Measurements from ENCODE around the gene CHCHD1. TPM values are rescaled to one million over a fixed set of nuclear protein-coding genes. Genes with fewer than 3 reads are reported as not detected.
A peak's percentile ranks its signal among the peaks of the same experiment; 100 is the strongest.

The CHCHD1 gene
- total and polyA plus RNA-seq, 12 donors: 18.6 to 82.1 (median 22.0) TPM

GRCh38 chr10:73801253-73801590, 19.4 kb downstream of the CHCHD1 start:
- H3K9me3 ChIP-seq: no peaks in the 10 kb centered on the region
- TF ChIP-seq, protein P1, sequence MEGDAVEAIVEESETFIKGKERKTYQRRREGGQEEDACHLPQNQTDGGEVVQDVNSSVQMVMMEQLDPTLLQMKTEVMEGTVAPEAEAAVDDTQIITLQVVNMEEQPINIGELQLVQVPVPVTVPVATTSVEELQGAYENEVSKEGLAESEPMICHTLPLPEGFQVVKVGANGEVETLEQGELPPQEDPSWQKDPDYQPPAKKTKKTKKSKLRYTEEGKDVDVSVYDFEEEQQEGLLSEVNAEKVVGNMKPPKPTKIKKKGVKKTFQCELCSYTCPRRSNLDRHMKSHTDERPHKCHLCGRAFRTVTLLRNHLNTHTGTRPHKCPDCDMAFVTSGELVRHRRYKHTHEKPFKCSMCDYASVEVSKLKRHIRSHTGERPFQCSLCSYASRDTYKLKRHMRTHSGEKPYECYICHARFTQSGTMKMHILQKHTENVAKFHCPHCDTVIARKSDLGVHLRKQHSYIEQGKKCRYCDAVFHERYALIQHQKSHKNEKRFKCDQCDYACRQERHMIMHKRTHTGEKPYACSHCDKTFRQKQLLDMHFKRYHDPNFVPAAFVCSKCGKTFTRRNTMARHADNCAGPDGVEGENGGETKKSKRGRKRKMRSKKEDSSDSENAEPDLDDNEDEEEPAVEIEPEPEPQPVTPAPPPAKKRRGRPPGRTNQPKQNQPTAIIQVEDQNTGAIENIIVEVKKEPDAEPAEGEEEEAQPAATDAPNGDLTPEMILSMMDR (IDR thresholded peaks at IDR 0.05): no peak
- H3K27me3 ChIP-seq: no peaks in the 10 kb centered on the region
- DNase-seq (no peak), ATAC-seq (peak in 1 of 8 donors; percentile 4)
- intact Hi-C loops (cut with DNase I): no loop called here
- no peak overlapping the region for H3K4me3 ChIP-seq
- WGBS, 2 donors: 93 to 97% methylated on average over 13 of the region's 13 CpGs
- H3K36me3 ChIP-seq: peaks cover 0 to 100% (median 80%) of the 10 kb centered on the region in 9 donors
- no peak overlapping the region for H3K27ac ChIP-seq
- no peaks in the 10 kb centered on the region for H3K4me1 ChIP-seq

DNA sequence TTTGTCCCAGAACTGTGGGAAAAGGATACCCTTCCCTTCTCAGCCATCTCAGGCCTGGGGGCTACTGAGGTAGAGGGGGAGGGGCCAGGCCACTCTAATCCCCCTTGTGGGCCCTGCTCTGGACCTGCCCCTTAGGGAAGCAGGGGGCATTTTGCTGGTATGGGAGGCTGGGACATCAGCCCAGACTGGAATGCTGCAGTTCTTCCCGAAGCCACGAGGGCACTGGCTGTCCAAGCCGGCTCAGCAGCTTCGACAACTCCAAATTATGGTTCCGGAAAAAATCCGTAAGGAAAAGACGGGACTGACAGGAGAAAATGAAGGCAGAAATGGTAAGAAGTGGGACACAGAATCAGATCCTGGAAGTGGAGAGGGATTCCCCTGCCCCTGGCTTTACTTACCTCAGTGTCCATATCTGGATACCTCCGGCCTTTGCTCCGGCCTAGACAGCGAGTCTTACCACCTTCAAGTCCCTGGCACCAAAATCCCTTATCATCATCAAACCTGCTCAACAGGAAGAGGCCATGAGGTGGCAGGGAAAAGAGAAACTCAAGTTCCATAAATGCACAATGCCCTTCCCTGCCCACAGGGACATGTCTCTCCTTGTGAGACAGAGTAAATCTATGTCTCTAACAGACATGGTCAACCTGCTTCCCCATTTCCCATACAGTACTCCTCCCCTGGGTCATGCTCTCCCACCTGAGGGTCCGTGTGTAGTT, 20.6 kb downstream of the CHCHD1 start:
- ATAC-seq (no peak), DNase-seq (no peak)
- intact Hi-C loops (cut with DNase I): no loop called here
- H3K36me3 ChIP-seq: peaks cover 0 to 100% (median 80%) of the 10 kb centered on the region in 9 donors
- no peak overlapping the region for H3K4me3 ChIP-seq
- TF ChIP-seq, protein P1 (IDR thresholded peaks at IDR 0.05): no peak
- H3K4me1 ChIP-seq: peaks cover 0 to 12% (median 7%) of the 10 kb centered on the region in 9 donors
- no peaks in the 10 kb centered on the region for H3K27me3 ChIP-seq
- WGBS, 2 donors: 85 to 89% methylated on average over 11 of the region's 11 CpGs
- H3K27ac ChIP-seq: no peak overlapping the region
- no peaks in the 10 kb centered on the region for H3K9me3 ChIP-seq

DNA sequence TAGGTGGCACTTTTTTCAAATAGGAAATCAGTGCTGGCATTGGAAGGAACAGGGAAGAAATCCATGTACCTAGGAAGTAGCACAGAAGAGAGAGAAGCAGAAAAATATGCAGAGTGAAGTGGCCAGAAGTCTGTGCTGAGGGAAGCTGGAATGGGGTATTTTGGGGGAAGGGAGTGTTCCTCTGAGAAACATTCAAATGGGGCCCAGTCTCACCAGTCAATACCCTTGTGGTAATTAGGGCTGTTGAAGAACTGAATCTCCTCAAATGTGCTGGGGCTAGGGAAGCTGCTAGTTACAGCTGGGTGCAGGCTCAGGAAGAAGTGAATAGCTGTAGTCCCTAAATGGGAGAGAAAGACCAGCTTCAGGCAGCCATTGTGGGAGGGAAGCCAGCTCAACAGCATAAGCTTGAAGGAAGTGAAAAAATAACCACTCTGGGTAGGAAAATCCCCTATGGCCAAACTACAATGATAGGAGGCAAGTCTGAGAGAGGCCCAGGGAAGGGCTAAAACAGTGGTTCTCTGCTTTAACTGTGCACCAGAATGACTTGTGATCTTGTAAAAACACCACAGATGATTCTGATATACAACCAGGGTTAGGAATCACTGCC, 21.9 kb downstream of the CHCHD1 start:
- ATAC-seq (no peak), DNase-seq (no peak)
- TF ChIP-seq, protein P1 (IDR thresholded peaks at IDR 0.05): no peak
- Histone ChIP-seq H3K36me3 (peaks cover 0 to 100% (median 81%) of the 10 kb centered on the region in 9 donors), H3K27me3 (no peaks in the 10 kb centered on the region), H3K9me3 (no peaks in the 10 kb centered on the region), H3K27ac (peak overlapping the region in 1 of 10 donors; percentile 32), H3K4me3 (no peak overlapping the region), H3K4me1 (peaks cover 0 to 21% (median 7%) of the 10 kb centered on the region in 9 donors)
- intact Hi-C loops (cut with DNase I): no loop called here

GRCh38 chr10:73806176-73806950, 24.5 kb downstream of the CHCHD1 start:
- DNase-seq: no peak
- Histone ChIP-seq H3K4me3 (no peak overlapping the region), H3K9me3 (no peaks in the 10 kb centered on the region), H3K4me1 (peaks cover 0 to 42% (median 22%) of the 10 kb centered on the region in 9 donors), H3K36me3 (peaks cover 0 to 85% (median 71%) of the 10 kb centered on the region in 9 donors), H3K27ac (no peak overlapping the region), H3K27me3 (no peaks in the 10 kb centered on the region)
- no peak for ATAC-seq
- intact Hi-C loops (cut with DNase I): no loop called here
- WGBS, 2 donors: 95 to 96% methylated on average over 14 of the region's 14 CpGs
- TF ChIP-seq, protein P1 (IDR thresholded peaks at IDR 0.05): no peak
